ENCODE results near the gene EPHB6.

DNA sequence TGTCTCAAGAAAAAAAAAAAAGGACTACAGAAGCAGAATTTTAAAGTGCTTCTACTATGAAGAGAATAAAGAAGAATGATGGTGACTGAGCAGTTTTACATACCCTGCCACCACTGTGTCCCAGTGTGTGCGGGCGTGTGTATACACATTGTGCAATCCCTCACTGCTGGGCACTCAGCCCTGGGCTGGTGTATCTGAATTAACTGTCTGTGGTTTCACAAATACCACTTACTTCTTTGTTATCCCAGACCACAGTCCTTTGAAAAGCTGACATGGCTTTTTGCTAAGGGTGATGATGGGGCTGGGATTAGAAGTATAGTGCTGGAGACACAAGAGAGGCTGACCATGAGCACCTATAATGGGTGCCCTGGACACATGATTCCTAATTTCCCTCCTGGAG, 51.8 kb downstream of the EPHB6 start:
- TF ChIP-seq CTCF (IDR thresholded peaks at IDR 0.05) (no peak), POLR2A (IDR thresholded peaks at IDR 0.05) (no peak)

Data from lower leg skin (tissue), 3 donors.